GM12878 (cell line): ENCODE data around the gene NCKAP5L. TPM values are rescaled to one million over a fixed set of nuclear protein-coding genes. Genes with fewer than 3 reads are reported as not detected.

Experiments used
- ATAC-seq: fragments of 200-7000 bp; cut with Tn5 transposase; 3 replicates; pipeline ENCODE4 v1.9.1; 2020; ENCODE audit warnings: mild to moderate bottlenecking, moderate library complexity
- BruUV-seq: library from RNA; stranded (reverse); fragments of 400-500 nt; replicated peaks from 2 replicates; lab custom pipeline; 2021; lab: Mats Ljungman, UMichigan
- CTCF ChIA-PET: fragments of 300-600 bp; sonication (Branson Sonifier 250); formaldehyde crosslinking; extraction: SDS; loops from one replicate; lab custom pipeline; 2021; ENCODE audit warnings: inconsistent platforms; lab: Yijun Ruan, JAX
- POLR2A ChIA-PET: fragments of 350-600 bp; formaldehyde crosslinking; extraction: SDS; loops from one replicate; lab custom pipeline; 2021; ENCODE audit warnings: inconsistent platforms; lab: Charles Lee
- RAD21 ChIA-PET: fragments of 300-600 bp; sonication (Branson Sonifier 250); formaldehyde crosslinking; loops from one replicate; lab custom pipeline; 2023; ENCODE audit warnings: antibody characterized with exemption; ENCODE audit not compliant: unreplicated experiment; lab: Charles Lee
- SMC1A ChIA-PET: fragments of 300-600 bp; sonication (Branson Sonifier 250); formaldehyde crosslinking; loops from one replicate; lab custom pipeline; 2023; ENCODE audit not compliant: unreplicated experiment, uncharacterized antibody; lab: Charles Lee
- DNase-seq: peaks from one replicate; pipeline ENCODE4 v3.0.0-alpha.2; 2011; ENCODE audit warnings: low read depth, low spot score
- FAIRE-seq: peaks from 3 replicates; lab custom pipeline; 2011; peaks lifted over from hg19 to GRCh38; lab: Jason Lieb, UNC
- H2AFZ ChIP-seq: 2 replicates; pipeline ENCODE4 v1.6.0; 2011; ENCODE audit warnings: low read depth, low read length, control low read depth; ENCODE audit not compliant: control insufficient read depth
- H3K27ac ChIP-seq: 2 replicates; pipeline ENCODE4 v1.5.1; 2011; ENCODE audit warnings: control low read depth; ENCODE audit not compliant: control insufficient read depth, insufficient read depth
- H3K27me3 ChIP-seq, 2 experiments: replicated peaks in 1 of 2; 2 replicates each; pipeline versions ENCODE4 v1.6.0 to v1.6.1; 2011; ENCODE audit warnings: low read length in 1 of 2; ENCODE audit not compliant: control insufficient read depth in 2 of 2, insufficient read depth in 2 of 2
- H3K36me3 ChIP-seq, 2 experiments: 2 replicates each; pipeline ENCODE4 v1.5.1; 2011; ENCODE audit warnings: low read length in 1 of 2; ENCODE audit not compliant: control insufficient read depth in 2 of 2, insufficient read depth in 2 of 2
- H3K4me1 ChIP-seq: 2 replicates; pipeline ENCODE4 v1.6.1; 2011; ENCODE audit warnings: mild to moderate bottlenecking, low read length, moderate library complexity, mixed read lengths; ENCODE audit not compliant: control insufficient read depth, insufficient read depth
- H3K4me2 ChIP-seq: 2 replicates; pipeline ENCODE4 v1.6.0; 2011; ENCODE audit warnings: control low read depth; ENCODE audit not compliant: control insufficient read depth, insufficient read depth
- H3K4me3 ChIP-seq: fragments of 200-600 bp; sonication (generic); 2 replicates; pipeline ENCODE4 v1.5.1; 2016
- H3K79me2 ChIP-seq: 2 replicates; pipeline ENCODE4 v1.6.0; 2011; ENCODE audit warnings: low read length; ENCODE audit not compliant: control insufficient read depth, insufficient read depth
- H3K9ac ChIP-seq: 2 replicates; pipeline ENCODE4 v1.8.0; 2011; ENCODE audit warnings: low read length, control low read depth, mixed read lengths; ENCODE audit not compliant: control insufficient read depth, insufficient read depth
- H3K9me3 ChIP-seq: replicated peaks from 3 replicates; pipeline ENCODE4 v1.5.1; 2011; ENCODE audit warnings: mild to moderate bottlenecking, low read length; ENCODE audit not compliant: control insufficient read depth, insufficient read depth
- H4K20me1 ChIP-seq: 2 replicates; pipeline ENCODE4 v1.6.0; 2011; ENCODE audit not compliant: control insufficient read depth, insufficient read depth
- BCL11A ChIP-seq: IDR thresholded peaks from 2 replicates; pipeline ENCODE4 v1.6.1; 2011; ENCODE audit warnings: low read depth, low read length
- HSF1 ChIP-seq: fragments of 150-350 bp; IDR thresholded peaks from 2 replicates; pipeline ENCODE4 v1.6.1; 2014; ENCODE audit warnings: mild to moderate bottlenecking, low read depth, low read length
- KAT2A ChIP-seq: conservative IDR thresholded peaks from 2 replicates; pipeline ENCODE4 v1.6.1; 2011; ENCODE audit warnings: low read depth, low read length; ENCODE audit not compliant: control insufficient read depth
- NFIC ChIP-seq: IDR thresholded peaks from 2 replicates; pipeline ENCODE4 v1.6.1; 2012; ENCODE audit warnings: low read depth, mild to moderate bottlenecking, inconsistent platforms, low read length, moderate library complexity
- NR2F1 ChIP-seq: fragments of 450-650 bp; conservative IDR thresholded peaks from 2 replicates; pipeline ENCODE4 v1.6.1; 2017; ENCODE audit warnings: mild to moderate bottlenecking
- POLR2AphosphoS5 ChIP-seq: IDR thresholded peaks from 2 replicates; pipeline ENCODE4 v1.6.1; 2011; ENCODE audit warnings: mild to moderate bottlenecking, low read length, inconsistent platforms
- RELB ChIP-seq: fragments of 450-650 bp; IDR thresholded peaks from 2 replicates; pipeline ENCODE4 v1.6.1; 2017; ENCODE audit warnings: low read depth, mild to moderate bottlenecking, moderate library complexity
- SIN3A ChIP-seq: IDR thresholded peaks from 2 replicates; pipeline ENCODE4 v1.6.1; 2012; ENCODE audit warnings: low read depth, low read length, improper control_type of control experiment
- SUZ12 ChIP-seq: fragments of 200-600 bp; sonication (generic); IDR thresholded peaks from one replicate; pipeline ENCODE4 v1.6.1; 2018; ENCODE audit warnings: antibody characterized with exemption, mild to moderate bottlenecking; ENCODE audit not compliant: unreplicated experiment
- WRNIP1 ChIP-seq: IDR thresholded peaks from 2 replicates; pipeline ENCODE4 v1.6.1; 2011; ENCODE audit warnings: low read depth, low read length, improper control_type of control experiment, borderline replicate concordance
- ZNF622 ChIP-seq: fragments of 450-650 bp; IDR thresholded peaks from 2 replicates; pipeline ENCODE4 v1.6.1; 2017; ENCODE audit warnings: mild to moderate bottlenecking, inconsistent platforms
- WGBS: methylation state at CpG from one replicate; pipeline ENCODE4 v1.1.6; 2016; ENCODE audit warnings: low lambda C conversion rate; ENCODE audit not compliant: insufficient replicate concordance, insufficient coverage; ENCODE audit errors: missing lambda C conversion rate; 5-methylcytosine and 5-hydroxymethylcytosine counted together
- in situ Hi-C: fragments of 300-500 bp; cut with MboI; formaldehyde crosslinking; loops from 9 replicates; pipeline ENCODE4 v1.14.3; 2018; ENCODE audit warnings: mixed read lengths
- intact Hi-C: fragments of 100-400 bp; cut with micrococcal nuclease; formaldehyde crosslinking; loops from one replicate; pipeline ENCODE4 v1.14.2; 2022; ENCODE audit not compliant: unreplicated experiment
- polyA plus RNA-seq, 11 experiments: library from polyadenylated mRNA; depleted of rRNA in 4 of 11; unstranded in 6 of 11; stranded (reverse) in 5 of 11; fragments of >200 nt; fragmentation: Nextera tagmentation in 4 of 11; fragmentation: Illumina TruSeq in 1 of 11; extraction: Ambion mirVana in 4 of 11; extraction: Trizol in 1 of 11; gene quantifications; 1 replicate in 1 of 11; 2 replicates in 10 of 11; pipeline versions ENCODE4 v1.2.1 to v1.2.3, GENCODE V29; 2011 to 2016; ENCODE audit warnings: inconsistent platforms in 2 of 11, missing spikeins in 2 of 11, low read depth in 1 of 11
- total RNA-seq, 4 experiments: library from RNA; depleted of rRNA in 3 of 4; stranded (reverse); fragments of >200 nt in 3 of 4; fragmentation: Illumina TruSeq in 1 of 4; extraction: Trizol in 1 of 4; gene quantifications; 2 replicates each; pipeline versions ENCODE4 v1.2.1 to v1.2.3, GENCODE V29; 2013 to 2021

Gene NCKAP5L
- total and polyA plus RNA-seq, 10 of the 15 experiments (the other 5 are each of a cell fraction or from before 2014, with no cell fraction given): 0.03 to 15.8 (median 4.4) TPM

- peaks cover 0 to 3% of the 10 kb centered on the region in 2 experiments; a peak in 2 of 4 replicates for H3K36me3 ChIP-seq
- intact Hi-C loops: no loop called here
- ATAC-seq (no peak), FAIRE-seq (no peak), DNase-seq (no peak)
- SMC1A ChIA-PET: no interaction called here
- POLR2A ChIA-PET: no interaction called here
- H3K4me2 ChIP-seq: no peak overlapping the region
- no peaks in the 10 kb centered on the region for H3K4me1 ChIP-seq
- H3K4me3 ChIP-seq: no peak overlapping the region
- in situ Hi-C loops: no loop called here
- H3K9me3 ChIP-seq: no peaks in the 10 kb centered on the region
- no peaks in the 10 kb centered on the region for H3K79me2 ChIP-seq
- no peaks in the 10 kb centered on the region for H3K27me3 ChIP-seq
- no peak overlapping the region for H3K27ac ChIP-seq
- TF ChIP-seq ZNF622 (no peak), NFIC (no peak), POLR2AphosphoS5 (no peak), RELB (no peak), BCL11A (no peak), HSF1 (no peak), KAT2A (no peak), SIN3A (no peak), WRNIP1 (no peak), NR2F1 (no peak), SUZ12 (no peak)
- no peaks in the 10 kb centered on the region for H4K20me1 ChIP-seq
- RAD21 ChIA-PET: interaction anchor here (1.3 kb wide), 1 partner anchor 54 kb away, joined by 3 read pairs; the partner anchor contains the start of gene TMBIM6
- 68% methylated on average over 12 of the region's 12 CpGs for WGBS
- H2AFZ ChIP-seq: no peak overlapping the region
- H3K9ac ChIP-seq: no peak overlapping the region
- BruUV-seq: no TSS peak
- CTCF ChIA-PET: interaction anchor here (0.7 to 1.2 kb wide), 3 partner anchors 13 to 304 kb away, joined by 3 to 4 read pairs (median 3); no protein-coding TSS in a partner anchor
Observed at GRCh38 chr12:49795654-49796105, 32.5 kb downstream of the NCKAP5L start.
